Measurements from ENCODE around the gene IL1RAP. TPM values are rescaled to one million over a fixed set of nuclear protein-coding genes. Genes with fewer than 3 reads are reported as not detected.

Gene IL1RAP
- total and polyA plus RNA-seq, 12 donors, result 2.1 to 11.9 (median 7.6) TPM

DNA sequence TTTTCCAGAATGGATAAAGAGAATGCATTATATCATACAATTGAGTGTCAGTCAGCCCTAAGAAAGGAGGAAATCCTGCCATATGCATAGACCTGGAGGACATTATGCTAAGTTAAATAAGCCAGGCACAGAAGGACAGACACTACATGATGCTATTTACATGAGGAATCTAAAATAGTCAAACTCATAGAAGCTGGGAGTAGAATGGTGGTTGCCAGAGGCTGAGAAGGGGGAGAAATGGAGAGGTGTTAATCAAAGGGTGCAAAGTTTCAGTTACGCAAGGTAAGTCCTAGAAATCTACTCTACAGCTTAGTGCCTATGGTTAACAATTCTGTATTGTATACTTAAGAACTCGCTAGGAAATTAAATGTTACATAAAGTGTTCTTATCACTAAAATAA is 66.5 kb downstream of the IL1RAP start:
- intact Hi-C loops (cut with DNase I), result no loop called here
- DNase-seq, result no peak
- Histone ChIP-seq H3K27ac (peak overlapping the region in 8 of 10 donors; percentile 14 to 82 (median 70)), H3K4me3 (no peak overlapping the region), H3K9me3 (no peaks in the 10 kb centered on the region), H3K27me3 (no peaks in the 10 kb centered on the region), H3K36me3 (no peaks in the 10 kb centered on the region), H3K4me1 (peaks cover 0 to 41% (median 13%) of the 10 kb centered on the region in 9 donors)
- TF ChIP-seq, protein P1, sequence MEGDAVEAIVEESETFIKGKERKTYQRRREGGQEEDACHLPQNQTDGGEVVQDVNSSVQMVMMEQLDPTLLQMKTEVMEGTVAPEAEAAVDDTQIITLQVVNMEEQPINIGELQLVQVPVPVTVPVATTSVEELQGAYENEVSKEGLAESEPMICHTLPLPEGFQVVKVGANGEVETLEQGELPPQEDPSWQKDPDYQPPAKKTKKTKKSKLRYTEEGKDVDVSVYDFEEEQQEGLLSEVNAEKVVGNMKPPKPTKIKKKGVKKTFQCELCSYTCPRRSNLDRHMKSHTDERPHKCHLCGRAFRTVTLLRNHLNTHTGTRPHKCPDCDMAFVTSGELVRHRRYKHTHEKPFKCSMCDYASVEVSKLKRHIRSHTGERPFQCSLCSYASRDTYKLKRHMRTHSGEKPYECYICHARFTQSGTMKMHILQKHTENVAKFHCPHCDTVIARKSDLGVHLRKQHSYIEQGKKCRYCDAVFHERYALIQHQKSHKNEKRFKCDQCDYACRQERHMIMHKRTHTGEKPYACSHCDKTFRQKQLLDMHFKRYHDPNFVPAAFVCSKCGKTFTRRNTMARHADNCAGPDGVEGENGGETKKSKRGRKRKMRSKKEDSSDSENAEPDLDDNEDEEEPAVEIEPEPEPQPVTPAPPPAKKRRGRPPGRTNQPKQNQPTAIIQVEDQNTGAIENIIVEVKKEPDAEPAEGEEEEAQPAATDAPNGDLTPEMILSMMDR (IDR thresholded peaks at IDR 0.05), result no peak
- 70 to 87% methylated on average over 2 of the region's 2 CpGs for WGBS, 2 donors
- ATAC-seq, result no peak

- peak; percentile 39 to 82 (median 68) for ATAC-seq
- peak overlapping the region in 2 of 10 donors; percentile 0 to 13 for H3K4me3 ChIP-seq
- H3K27ac ChIP-seq, result peak overlapping the region in 9 of 10 donors; percentile 14 to 82 (median 65)
- 34 to 36% methylated on average over 5 of the region's 5 CpGs for WGBS, 2 donors
- no peak for DNase-seq
- TF ChIP-seq, protein P1 (IDR thresholded peaks at IDR 0.05), result no peak
- intact Hi-C loops (cut with DNase I), result no loop called here
- H3K4me1 ChIP-seq, result peaks cover 0 to 42% (median 15%) of the 10 kb centered on the region in 9 donors
- no peaks in the 10 kb centered on the region for H3K27me3 ChIP-seq
- no peaks in the 10 kb centered on the region for H3K9me3 ChIP-seq
- H3K36me3 ChIP-seq, result no peaks in the 10 kb centered on the region
Observed at GRCh38 chr3:190581041-190581541, 67.2 kb downstream of the IL1RAP start.

DNA sequence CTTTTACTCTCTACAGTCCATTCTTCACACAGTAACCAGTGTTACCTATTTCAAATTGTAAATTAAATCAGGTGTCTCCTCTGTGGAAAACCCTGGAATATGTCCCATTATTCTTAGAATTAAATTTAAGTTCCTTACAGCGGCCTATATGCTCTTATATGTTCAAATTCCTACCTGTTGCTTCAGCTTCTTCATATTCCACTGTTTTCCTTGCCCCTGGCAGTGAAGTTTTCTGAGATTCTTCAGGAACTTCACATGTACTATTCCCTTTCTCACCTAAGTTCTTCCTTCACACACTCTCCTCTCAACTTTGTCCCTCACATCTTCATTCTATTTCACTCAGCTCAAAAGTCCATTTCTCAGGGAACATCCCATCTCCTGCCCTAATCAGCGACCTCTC is 68.8 kb downstream of the IL1RAP start:
- TF ChIP-seq, protein P1 (IDR thresholded peaks at IDR 0.05), result no peak
- intact Hi-C loops (cut with DNase I), result no loop called here
- H3K9me3 ChIP-seq, result no peaks in the 10 kb centered on the region
- WGBS, 2 donors, result 97 to 98% methylated on average over 2 of the region's 2 CpGs
- DNase-seq (no peak), ATAC-seq (no peak)
- peaks cover 0 to 58% (median 21%) of the 10 kb centered on the region in 9 donors for H3K4me1 ChIP-seq
- H3K27me3 ChIP-seq, result no peaks in the 10 kb centered on the region
- H3K27ac ChIP-seq, result no peak overlapping the region
- H3K4me3 ChIP-seq, result no peak overlapping the region
- no peaks in the 10 kb centered on the region for H3K36me3 ChIP-seq

GRCh38 chr3:190585805-190586630 is 72.1 kb downstream of the IL1RAP start:
- no peak for DNase-seq
- WGBS, 2 donors, result 62 to 65% methylated on average over 6 of the region's 6 CpGs
- no peaks in the 10 kb centered on the region for H3K9me3 ChIP-seq

More at GRCh38 chr3:190585805-190586630, 72.1 kb downstream of the IL1RAP start:
- Histone ChIP-seq H3K4me3 (no peak overlapping the region), H3K36me3 (no peaks in the 10 kb centered on the region), H3K27me3 (no peaks in the 10 kb centered on the region), H3K4me1 (peaks cover 0 to 55% (median 16%) of the 10 kb centered on the region in 9 donors), H3K27ac (peak overlapping the region in 3 of 10 donors; percentile 6 to 26 (median 11))
- intact Hi-C loops (cut with DNase I), result no loop called here
- peak in 5 of 8 donors; percentile 39 to 93 (median 49) for ATAC-seq
- TF ChIP-seq, protein P1 (IDR thresholded peaks at IDR 0.05), result no peak

Measured in heart right ventricle (tissue), 16 donors.